Endodermal cell (in vitro differentiated cells): ENCODE measurements around the gene CLCA1. TPM values are rescaled to one million over a fixed set of nuclear protein-coding genes. Genes with fewer than 3 reads are reported as not detected.
A peak's percentile ranks its signal among the peaks of the same experiment; 100 is the strongest.

Source experiments
- DNase-seq: peaks from one replicate; pipeline ENCODE4 v3.0.0-alpha.2; 2017
- H3K27ac ChIP-seq: 2 replicates; pipeline ENCODE4 v1.5.1; 2013; ENCODE audit warnings: mild to moderate bottlenecking, low read depth, low read length, moderate library complexity
- H3K27me3 ChIP-seq: 2 replicates; pipeline ENCODE4 v1.6.1; 2013; ENCODE audit warnings: mild to moderate bottlenecking, low read length, moderate library complexity; ENCODE audit not compliant: insufficient read depth, control insufficient read depth, poor library complexity, severe bottlenecking
- H3K36me3 ChIP-seq: 2 replicates; pipeline ENCODE4 v1.7.0; 2013; ENCODE audit warnings: mild to moderate bottlenecking, low read length, moderate library complexity; ENCODE audit not compliant: control insufficient read depth, insufficient read depth
- H3K4me1 ChIP-seq: one replicate; pipeline ENCODE4 v1.7.0; 2013; ENCODE audit warnings: low read length; ENCODE audit not compliant: control insufficient read depth, insufficient read depth
- H3K4me3 ChIP-seq: 2 replicates; pipeline ENCODE4 v1.5.1; 2013; ENCODE audit warnings: mild to moderate bottlenecking, low read length, moderate library complexity
- H3K9ac ChIP-seq: 2 replicates; pipeline ENCODE4 v1.6.1; 2013; ENCODE audit warnings: mild to moderate bottlenecking, low read length, moderate library complexity; ENCODE audit not compliant: poor library complexity, severe bottlenecking; ENCODE audit errors: extremely low read depth
- H3K9me3 ChIP-seq: 2 replicates; pipeline ENCODE4 v1.6.1; 2013; ENCODE audit warnings: mild to moderate bottlenecking, low read length, moderate library complexity; ENCODE audit not compliant: control insufficient read depth
- H3K27ac Mint-ChIP-seq: 2 replicates; pipeline ENCODE4 v1.8.0; 2020; ENCODE audit warnings: mixed read lengths
- H3K27me3 Mint-ChIP-seq: 2 replicates; pipeline ENCODE4 v1.8.0; 2021; ENCODE audit warnings: mild to moderate bottlenecking, mixed read lengths; ENCODE audit not compliant: insufficient read depth
- H3K36me3 Mint-ChIP-seq: 2 replicates; pipeline ENCODE4 v1.8.0; 2020; ENCODE audit warnings: low read depth, mixed read lengths
- H3K4me1 Mint-ChIP-seq: 2 replicates; pipeline ENCODE4 v1.8.0; 2020; ENCODE audit warnings: mixed read lengths
- H3K4me3 Mint-ChIP-seq: 2 replicates; pipeline ENCODE4 v1.8.0; 2020; ENCODE audit warnings: mild to moderate bottlenecking, moderate library complexity, mixed read lengths
- H3K9me3 Mint-ChIP-seq: 2 replicates; pipeline ENCODE4 v1.8.0; 2020; ENCODE audit warnings: mild to moderate bottlenecking, mixed read lengths
- CTCF ChIP-seq: fragments of 200-600 bp; sonication (generic); conservative IDR thresholded peaks from 2 replicates; pipeline ENCODE4 v1.5.0; 2021; ENCODE audit warnings: antibody characterized with exemption, mild to moderate bottlenecking
- WGBS, 2 experiments: methylation state at CpG; one replicate each; pipeline versions ENCODE4 v1.1.5 to v1.1.7; 2013; ENCODE audit warnings: missing lambda C conversion rate in 2 of 2, mixed read lengths in 1 of 2; ENCODE audit not compliant: insufficient coverage in 1 of 2, insufficient read length in 1 of 2; 5-methylcytosine and 5-hydroxymethylcytosine counted together
- total RNA-seq, 2 donors: library from RNA; stranded (reverse); fragmentation: NEBNext Ultra II Directional in 1 of 2; extraction: Animal tissue kit (Norgen Biotek cat#: 25700) in 1 of 2; gene quantifications; 2 replicates in 1 of 2; 3 replicates in 1 of 2; pipeline ENCODE4 v1.2.1, GENCODE V29; 2021

The CLCA1 gene
- total RNA-seq, 2 donors from 2014 or later: 0.24 to 0.60 TPM

DNA sequence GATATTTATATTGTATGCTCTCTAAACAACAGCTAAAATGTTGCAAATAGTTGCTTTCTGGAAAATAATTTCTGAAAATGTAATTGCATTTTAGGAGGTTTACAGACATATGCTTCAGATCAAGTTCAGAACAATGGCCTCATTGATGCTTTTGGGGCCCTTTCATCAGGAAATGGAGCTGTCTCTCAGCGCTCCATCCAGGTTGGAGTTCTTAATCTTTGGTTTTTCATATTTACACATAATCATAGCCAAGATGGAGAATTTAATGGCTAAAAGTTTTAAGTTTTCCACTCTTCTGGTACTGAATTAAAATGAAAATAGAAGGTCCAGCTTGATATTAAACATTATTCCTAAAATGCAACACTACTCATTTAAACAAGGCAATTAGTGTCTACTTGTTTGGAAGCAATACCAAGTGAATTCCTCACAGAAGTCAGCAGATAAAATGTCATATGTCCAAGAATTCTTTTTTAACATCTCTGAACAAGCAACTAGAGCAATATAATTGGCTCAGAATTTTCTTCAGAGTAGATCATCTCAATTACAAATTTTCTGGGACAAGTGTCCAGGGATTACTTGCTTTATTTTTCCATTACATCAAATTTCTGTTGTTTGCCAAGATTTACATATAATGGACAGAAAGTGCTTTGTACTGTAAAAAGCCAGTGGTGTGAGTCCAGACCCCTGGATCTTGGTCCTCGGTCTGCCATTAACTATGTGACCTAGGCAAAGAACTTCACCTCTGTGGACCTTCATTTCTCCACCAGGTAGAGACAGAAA lies 22.6 kb downstream of the CLCA1 start:
- Mint-ChIP-seq H3K9me3 (no peaks in the 10 kb centered on the region), H3K36me3 (no peaks in the 10 kb centered on the region), H3K4me3 (no peak overlapping the region), H3K27ac (no peak overlapping the region), H3K4me1 (peaks cover 25% of the 10 kb centered on the region), H3K27me3 (peaks cover 39% of the 10 kb centered on the region)
- TF ChIP-seq CTCF: no peak
- Histone ChIP-seq H3K27me3 (no peaks in the 10 kb centered on the region), H3K4me3 (no peak overlapping the region), H3K4me1 (peaks cover 5% of the 10 kb centered on the region), H3K27ac (no peak overlapping the region), H3K9me3 (no peaks in the 10 kb centered on the region), H3K36me3 (no peaks in the 10 kb centered on the region), H3K9ac (no peak overlapping the region)
- no peak for DNase-seq
- 91 to 100% methylated on average over 1 to 2 of the region's 2 CpGs for WGBS, 2 experiments

GRCh38 chr1:86498281-86498680 lies 29.6 kb downstream of the CLCA1 start:
- H3K9me3 ChIP-seq: peaks cover 3% of the 10 kb centered on the region
- WGBS, 2 experiments: 90 to 95% methylated on average over 3 of the region's 3 CpGs
- TF ChIP-seq CTCF: no peak
- Mint-ChIP-seq H3K9me3 (no peaks in the 10 kb centered on the region), H3K36me3 (no peaks in the 10 kb centered on the region), H3K27me3 (peaks cover 28% of the 10 kb centered on the region), H3K4me1 (peaks cover 21% of the 10 kb centered on the region), H3K27ac (no peak overlapping the region), H3K4me3 (no peak overlapping the region)
- peaks cover 8% of the 10 kb centered on the region for H3K4me1 ChIP-seq
- H3K27ac ChIP-seq: no peak overlapping the region
- H3K36me3 ChIP-seq: no peaks in the 10 kb centered on the region
- H3K27me3 ChIP-seq: no peaks in the 10 kb centered on the region
- H3K4me3 ChIP-seq: no peak overlapping the region
- no peak overlapping the region for H3K9ac ChIP-seq
- DNase-seq: no peak

DNA sequence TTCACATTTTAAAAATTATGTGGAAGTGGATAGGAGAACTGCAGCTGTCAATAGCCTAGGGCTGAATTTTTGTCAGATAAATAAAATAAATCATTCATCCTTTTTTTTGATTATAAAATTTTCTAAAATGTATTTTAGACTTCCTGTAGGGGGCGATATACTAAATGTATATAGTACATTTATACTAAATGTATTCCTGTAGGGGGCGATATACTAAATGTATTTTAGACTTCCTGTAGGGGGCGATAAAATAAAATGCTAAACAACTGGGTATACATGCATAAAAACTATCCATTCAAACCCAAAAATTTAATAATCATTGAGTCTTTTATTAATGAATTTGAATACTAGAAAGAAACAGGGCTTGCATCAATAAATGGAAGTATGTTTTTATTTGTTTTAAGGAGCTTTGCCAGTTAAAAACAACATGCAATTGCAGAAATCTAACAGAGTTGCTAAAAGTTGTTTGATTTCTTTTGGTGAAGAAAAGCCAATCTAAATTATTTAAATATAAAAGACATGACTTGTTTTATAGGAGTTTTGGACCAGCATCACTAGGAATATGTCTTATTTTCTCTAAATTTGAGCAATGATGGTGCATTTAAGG lies 31.4 kb downstream of the CLCA1 start:
- Histone ChIP-seq H3K4me3 (no peak overlapping the region), H3K9ac (no peak overlapping the region), H3K36me3 (no peaks in the 10 kb centered on the region), H3K9me3 (peaks cover 3% of the 10 kb centered on the region), H3K27me3 (no peaks in the 10 kb centered on the region), H3K27ac (no peak overlapping the region), H3K4me1 (peaks cover 15% of the 10 kb centered on the region)
- Mint-ChIP-seq H3K27me3 (peaks cover 23% of the 10 kb centered on the region), H3K4me3 (no peak overlapping the region), H3K36me3 (no peaks in the 10 kb centered on the region), H3K4me1 (peaks cover 26% of the 10 kb centered on the region), H3K9me3 (no peaks in the 10 kb centered on the region), H3K27ac (no peak overlapping the region)
- no peak for DNase-seq
- no CpG with 5 or more reads among the region's 3 CpGs for WGBS, 2 experiments
- TF ChIP-seq CTCF: peak; percentile 100
